ENCODE results near the gene ZBTB8OS.

The ZBTB8OS gene

DNA sequence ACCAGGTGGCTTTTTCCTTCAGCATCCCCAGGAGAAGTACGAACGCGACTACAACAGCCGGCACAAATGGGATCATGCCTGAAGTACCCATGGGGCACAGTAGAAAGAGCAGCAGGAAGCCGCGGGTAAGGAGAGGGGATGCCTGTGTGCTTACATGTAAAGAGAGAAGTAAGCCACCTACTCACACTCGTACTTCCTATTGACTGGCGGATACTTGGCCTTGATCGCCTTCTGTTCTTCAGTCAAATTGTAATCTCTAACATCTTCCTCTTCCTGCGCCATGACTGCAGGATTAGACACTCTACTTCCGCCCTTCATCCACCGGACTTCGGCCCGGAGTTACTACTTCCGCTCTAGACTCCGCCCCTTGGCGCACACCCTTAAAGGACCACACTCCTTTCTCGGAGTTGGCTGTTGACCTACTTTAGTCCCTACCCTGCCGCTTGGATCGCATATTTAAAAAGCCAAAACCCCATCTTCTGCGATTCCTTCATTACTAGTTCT is at the start of gene ZBTB8OS:
Gene ZBTB8OS, minus strand, starts transcription at position 303 of the 504 bp plus-strand sequence. Its CDS starts 21 bp downstream, at position 282.
- H3K4me3 ChIP-seq (ENCODE audit: low read depth, low read length): peak within 1 kb of the TSS; percentile 94
- peaks cover 20 to 45% of the 10 kb centered on the region in 2 experiments; a peak in 2 of 3 replicates for H3K36me3 ChIP-seq (ENCODE audit: control insufficient read depth in 2 of 2, insufficient read depth in 1 of 2, low read length in 2 of 2)
- ChIA-PET POLR2A (interaction anchor here (0.6 to 2.1 kb wide), 18 partner anchors 9 to 1543 kb away, joined by 3 to 9 read pairs (median 4); partner anchors contain the start of genes BSDC1, MARCKSL1 and SYNC), CTCF (interaction anchor here (0.6 to 1.2 kb wide), 4 partner anchors 20 to 580 kb away, joined by 3 to 4 read pairs (median 3); no protein-coding TSS in a partner anchor)
- H3K27ac ChIP-seq (ENCODE audit: extremely low read depth, low read depth, low read length): peak within 1 kb of the TSS; percentile 86
- no peaks in the 10 kb centered on the region for H3K4me1 ChIP-seq (ENCODE audit: control insufficient read depth, insufficient read depth, low read length)
- no peaks in the 10 kb centered on the region for H3K9me3 ChIP-seq (ENCODE audit: control insufficient read depth, insufficient read depth, low read depth, low read length)
- TF ChIP-seq WT1 (tag by site-specific recombination; IDR thresholded peaks at IDR 0.05): no peak
- no peak for TF ChIP-seq PRDM10 (tag by site-specific recombination; IDR thresholded peaks at IDR 0.05)
- TF ChIP-seq ZNF560 (tag by site-specific recombination; IDR thresholded peaks at IDR 0.05; ENCODE audit: borderline replicate concordance): no peak
- TF ChIP-seq SP2 (tag by site-specific recombination; IDR thresholded peaks at IDR 0.05): peak; percentile 55
- TF ChIP-seq ZNF529 (tag by site-specific recombination; IDR thresholded peaks at IDR 0.05; ENCODE audit: insufficient replicate concordance): no peak
- TF ChIP-seq ZNF837 (tag by site-specific recombination; IDR thresholded peaks at IDR 0.05): no peak
- peak; percentile 94 for TF ChIP-seq ZNF335 (tag by site-specific recombination; conservative IDR thresholded peaks at IDR 0.05)
- TF ChIP-seq ZNF518A (tag by site-specific recombination; conservative IDR thresholded peaks at IDR 0.05; ENCODE audit: low read depth): peak; percentile 58; the same call in 1 of the 2 replicates
- peak; percentile 33; the same call in 1 of the 2 replicates for TF ChIP-seq YY2 (tag by site-specific recombination; IDR thresholded peaks at IDR 0.05)
- 0 out of 2 replicates have a peak, but pooled peaks have one; percentile 47 for TF ChIP-seq ZNF580 (tag by site-specific recombination; IDR thresholded peaks at IDR 0.05)
- TF ChIP-seq ZEB2 (tag by site-specific recombination; IDR thresholded peaks at IDR 0.05): no peak
- TF ChIP-seq ZNF660 (tag by site-specific recombination; IDR thresholded peaks at IDR 0.05): 0 out of 2 replicates have a peak, but pooled peaks have one; percentile 25
- TF ChIP-seq ZNF677 (tag by site-specific recombination; IDR thresholded peaks at IDR 0.05): no peak
- peak; percentile 91 for TF ChIP-seq ZSCAN4 (tag by site-specific recombination; IDR thresholded peaks at IDR 0.05)
- no peak; the same call in 1 of the 2 replicates for TF ChIP-seq YY1 (tag by site-specific recombination; IDR thresholded peaks at IDR 0.05)
- TF ChIP-seq ZNF362 (tag by site-specific recombination; IDR thresholded peaks at IDR 0.05): no peak
- TF ChIP-seq ZNF18 (tag by site-specific recombination; IDR thresholded peaks at IDR 0.05): peak; percentile 99
- TF ChIP-seq, protein P1, sequence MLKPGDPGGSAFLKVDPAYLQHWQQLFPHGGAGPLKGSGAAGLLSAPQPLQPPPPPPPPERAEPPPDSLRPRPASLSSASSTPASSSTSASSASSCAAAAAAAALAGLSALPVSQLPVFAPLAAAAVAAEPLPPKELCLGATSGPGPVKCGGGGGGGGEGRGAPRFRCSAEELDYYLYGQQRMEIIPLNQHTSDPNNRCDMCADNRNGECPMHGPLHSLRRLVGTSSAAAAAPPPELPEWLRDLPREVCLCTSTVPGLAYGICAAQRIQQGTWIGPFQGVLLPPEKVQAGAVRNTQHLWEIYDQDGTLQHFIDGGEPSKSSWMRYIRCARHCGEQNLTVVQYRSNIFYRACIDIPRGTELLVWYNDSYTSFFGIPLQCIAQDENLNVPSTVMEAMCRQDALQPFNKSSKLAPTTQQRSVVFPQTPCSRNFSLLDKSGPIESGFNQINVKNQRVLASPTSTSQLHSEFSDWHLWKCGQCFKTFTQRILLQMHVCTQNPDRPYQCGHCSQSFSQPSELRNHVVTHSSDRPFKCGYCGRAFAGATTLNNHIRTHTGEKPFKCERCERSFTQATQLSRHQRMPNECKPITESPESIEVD (tag by site-specific recombination; IDR thresholded peaks at IDR 0.05): no peak
- no peak for TF ChIP-seq ZBTB8A (tag by site-specific recombination; IDR thresholded peaks at IDR 0.05)
- no peak for TF ChIP-seq ZNF521 (tag by site-specific recombination; IDR thresholded peaks at IDR 0.05)
- peak; percentile 76 for TF ChIP-seq SP3 (tag by site-specific recombination; IDR thresholded peaks at IDR 0.05)
- TF ChIP-seq MZF1 (tag by site-specific recombination; IDR thresholded peaks at IDR 0.05; ENCODE audit: borderline replicate concordance): 0 out of 2 replicates have a peak, but pooled peaks have one; percentile 27
